ENCODE data around the gene CLEC4G. TPM values are rescaled to one million over a fixed set of nuclear protein-coding genes. Genes with fewer than 3 reads are reported as not detected.

The CLEC4G gene
- total and polyA plus RNA-seq, 2 donors (not counting 3 experiments of a cell fraction or from before 2014, with no cell fraction given): not detected

DNA sequence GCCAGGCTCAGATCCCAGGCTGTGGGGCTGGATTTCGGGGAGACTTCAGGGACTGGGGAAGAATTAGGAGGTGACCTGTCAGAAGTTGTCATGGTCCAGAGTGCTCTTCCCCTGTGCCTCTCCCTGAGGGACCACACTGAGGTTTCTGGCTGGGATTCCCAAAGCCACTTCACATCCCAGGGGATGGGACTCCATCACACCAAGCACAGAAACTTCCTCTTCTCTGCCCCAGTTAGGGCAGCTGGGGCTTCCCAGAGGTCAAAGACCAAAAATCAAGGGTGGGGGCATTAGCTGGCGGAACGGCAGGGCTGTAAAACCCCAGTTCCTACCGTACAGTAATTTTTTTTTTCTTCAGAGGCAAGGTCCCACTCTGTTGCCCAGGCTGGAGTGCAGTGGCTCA, 37.4 kb downstream of the CLEC4G start:
- Histone ChIP-seq H3K9me1 (replicated peaks; ENCODE audit: control insufficient read depth, extremely low read depth, insufficient read depth, low read length) (no peaks in the 10 kb centered on the region), H3K4me1 (ENCODE audit: control insufficient read depth, extremely low read depth, insufficient read depth, low read length) (no peaks in the 10 kb centered on the region), H3K4me2 (ENCODE audit: insufficient read depth, low read length) (no peak overlapping the region), H3K79me2 (ENCODE audit: control insufficient read depth, insufficient read depth, low read length) (no peaks in the 10 kb centered on the region), H3K36me3 (ENCODE audit: control insufficient read depth in 2 of 2, extremely low read depth in 1 of 2, insufficient read depth in 2 of 2, low read length in 2 of 2) (no peaks in the 10 kb centered on the region), H3K9ac (replicated peaks; ENCODE audit: extremely low read depth, insufficient read depth, low read length) (no peak overlapping the region), H3K4me3 (replicated peaks in 1 of 3; ENCODE audit: insufficient read depth in 1 of 3, low read depth in 1 of 3, low read length in 3 of 3) (no peak overlapping the region), H2AFZ (ENCODE audit: low read depth, low read length) (no peak overlapping the region), H3K27me3 (ENCODE audit: control insufficient read depth in 2 of 2, insufficient read depth in 2 of 2, low read length in 2 of 2) (no peaks in the 10 kb centered on the region), H3K9me3 (replicated peaks; ENCODE audit: control insufficient read depth, insufficient read depth, low read length) (no peaks in the 10 kb centered on the region), H3K27ac (ENCODE audit: insufficient read depth, low read depth, low read length) (no peak overlapping the region), H4K20me1 (replicated peaks; ENCODE audit: control insufficient read depth, extremely low read depth, insufficient read depth, low read length) (no peaks in the 10 kb centered on the region)
- DNase-seq (ENCODE audit: low read depth, low spot score) (no peak), FAIRE-seq (no peak)
- dilution Hi-C loops (cut with MboI; ENCODE audit: extremely low pct_ligation_motif_present, low sequenced_read_pairs): no loop called here
- POLR2A ChIA-PET: no interaction called here
- TF ChIP-seq GATA2 (IDR thresholded peaks at IDR 0.05; ENCODE audit: insufficient read depth, insufficient read length, low read depth, low read length): no peak
- no peak for TF ChIP-seq EZH2 (IDR thresholded peaks at IDR 0.05; ENCODE audit: borderline replicate concordance, low read depth, low read length, severe bottlenecking)
- TF ChIP-seq, protein P1, sequence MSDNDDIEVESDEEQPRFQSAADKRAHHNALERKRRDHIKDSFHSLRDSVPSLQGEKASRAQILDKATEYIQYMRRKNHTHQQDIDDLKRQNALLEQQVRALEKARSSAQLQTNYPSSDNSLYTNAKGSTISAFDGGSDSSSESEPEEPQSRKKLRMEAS (IDR thresholded peaks at IDR 0.05; ENCODE audit: insufficient read depth, insufficient read length): no peak
- no peak for TF ChIP-seq POLR2AphosphoS5 (IDR thresholded peaks at IDR 0.05; ENCODE audit: insufficient read depth, low read depth, low read length)
- TF ChIP-seq JUN (IDR thresholded peaks at IDR 0.05; ENCODE audit: borderline replicate concordance, insufficient read depth, insufficient read length, low read depth): no peak
- TF ChIP-seq, protein P2, sequence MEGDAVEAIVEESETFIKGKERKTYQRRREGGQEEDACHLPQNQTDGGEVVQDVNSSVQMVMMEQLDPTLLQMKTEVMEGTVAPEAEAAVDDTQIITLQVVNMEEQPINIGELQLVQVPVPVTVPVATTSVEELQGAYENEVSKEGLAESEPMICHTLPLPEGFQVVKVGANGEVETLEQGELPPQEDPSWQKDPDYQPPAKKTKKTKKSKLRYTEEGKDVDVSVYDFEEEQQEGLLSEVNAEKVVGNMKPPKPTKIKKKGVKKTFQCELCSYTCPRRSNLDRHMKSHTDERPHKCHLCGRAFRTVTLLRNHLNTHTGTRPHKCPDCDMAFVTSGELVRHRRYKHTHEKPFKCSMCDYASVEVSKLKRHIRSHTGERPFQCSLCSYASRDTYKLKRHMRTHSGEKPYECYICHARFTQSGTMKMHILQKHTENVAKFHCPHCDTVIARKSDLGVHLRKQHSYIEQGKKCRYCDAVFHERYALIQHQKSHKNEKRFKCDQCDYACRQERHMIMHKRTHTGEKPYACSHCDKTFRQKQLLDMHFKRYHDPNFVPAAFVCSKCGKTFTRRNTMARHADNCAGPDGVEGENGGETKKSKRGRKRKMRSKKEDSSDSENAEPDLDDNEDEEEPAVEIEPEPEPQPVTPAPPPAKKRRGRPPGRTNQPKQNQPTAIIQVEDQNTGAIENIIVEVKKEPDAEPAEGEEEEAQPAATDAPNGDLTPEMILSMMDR (IDR thresholded peaks at IDR 0.05; ENCODE audit: extremely low read depth in 1 of 2, insufficient read depth in 1 of 2, low read depth in 1 of 2, low read length in 2 of 2): no peak
- TF ChIP-seq POLR2A (IDR thresholded peaks at IDR 0.05; ENCODE audit: low read depth, low read length): no peak
- TF ChIP-seq MYC (IDR thresholded peaks at IDR 0.05; ENCODE audit: low read depth, low read length): no peak
- no peak for TF ChIP-seq FOS (IDR thresholded peaks at IDR 0.05; ENCODE audit: borderline replicate concordance, insufficient read depth, low read length)
- CTCF ChIA-PET: no interaction called here
- no TSS peak for BruUV-seq (replicated peaks)
- intact Hi-C loops (cut with micrococcal nuclease): no loop called here

Data from endothelial cell of umbilical vein (primary cell).